Activated gamma-delta T cell treated with anti-CD3 and anti-CD28 coated beads, Interleukin-2, amount 50 U/mL, for 16 hours (primary cell): Measurements from ENCODE around the gene ZNF236.
"Not testable (repeated sequence)": the region's sequence is repeated elsewhere in the genome, so short reads cannot be mapped to it uniquely, and the experiment has no call there.

Experiments
- DNase-seq: peaks from one replicate; pipeline ENCODE4 v3.0.0-alpha.2; 2020; ENCODE audit warnings: low read depth

The ZNF236 gene

DNA sequence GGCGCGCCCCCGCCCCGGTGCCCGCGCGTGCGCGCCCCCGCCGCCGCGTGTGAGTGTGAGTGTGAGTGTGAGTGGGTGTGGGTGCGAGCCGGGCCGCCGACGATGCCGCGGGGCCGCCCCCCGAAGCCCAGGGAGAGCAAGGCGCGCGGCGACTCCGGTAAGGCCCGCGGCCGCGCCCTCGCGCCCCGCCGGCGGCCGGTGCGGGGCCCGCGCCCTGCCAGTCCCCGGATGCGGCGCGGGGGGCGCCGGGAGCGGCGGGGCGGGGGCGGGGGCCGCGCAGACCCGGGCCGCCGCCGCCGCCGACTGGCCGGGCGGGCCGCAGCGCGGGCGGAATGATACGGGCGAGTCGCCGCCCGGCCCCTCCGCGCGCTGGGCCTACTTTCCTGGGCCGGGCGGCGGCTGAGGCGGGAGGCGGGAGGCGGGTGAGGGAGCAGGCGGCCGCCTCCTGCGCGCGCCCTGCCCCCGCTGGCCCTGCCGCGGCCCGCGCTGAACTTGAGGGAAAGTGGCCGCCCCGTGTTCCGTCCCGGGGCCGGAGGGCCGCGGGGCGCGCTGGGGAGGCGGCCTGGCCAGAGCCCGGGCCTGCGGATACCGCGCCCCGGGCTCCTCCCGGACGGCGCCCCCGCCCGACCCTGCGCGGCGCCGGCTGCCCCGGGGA, at the start of gene ZNF236:
Gene ZNF236 (plus strand): TSS at position 52 of the 655 bp plus-strand sequence. CDS start 51 bp downstream, at position 103.
- DNase-seq = peak; percentile 49

DNA sequence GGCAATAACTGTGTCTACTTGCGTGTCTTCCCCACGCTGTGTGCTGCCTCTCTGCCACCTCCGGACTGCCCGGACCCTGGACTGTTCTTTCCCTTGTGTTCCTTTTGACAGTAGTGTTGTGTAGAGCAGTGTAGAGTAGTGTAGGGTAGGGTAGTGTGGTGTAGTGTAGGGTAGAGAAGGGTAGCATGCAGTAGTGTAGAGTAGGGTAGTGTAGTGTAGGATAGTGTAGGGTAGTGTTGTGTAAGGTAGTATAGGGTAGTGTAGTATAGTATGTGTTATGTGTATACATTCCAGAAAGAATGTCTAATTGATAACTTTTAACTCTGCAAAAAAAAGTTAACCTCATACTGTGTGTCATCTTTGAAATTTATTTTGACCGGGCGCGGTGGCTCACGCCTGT, 49.7 kb upstream of the ZNF236 start:
- DNase-seq = no peak

DNA sequence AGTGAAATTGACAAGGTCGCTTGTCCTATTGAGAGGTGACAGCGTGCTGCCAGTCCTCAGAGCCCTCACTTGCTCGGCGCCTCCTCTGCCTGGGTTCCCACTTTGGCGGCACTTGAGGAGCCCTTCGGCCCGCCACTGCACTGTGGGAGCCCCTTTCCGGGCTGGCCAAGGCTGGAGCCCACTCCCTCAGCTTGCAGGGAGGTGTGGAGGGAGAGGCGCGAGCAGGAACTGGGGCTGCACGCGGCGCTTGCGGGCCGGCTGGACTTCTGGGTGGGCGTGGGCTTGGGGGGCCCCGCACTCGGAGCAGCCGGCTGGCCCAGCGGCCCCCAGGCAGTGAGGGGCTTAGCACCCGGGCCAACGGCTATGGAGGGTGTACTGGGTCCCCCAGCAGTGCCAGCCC, 45.3 kb upstream of the ZNF236 start:
- DNase-seq = not testable (repeated sequence)

DNA sequence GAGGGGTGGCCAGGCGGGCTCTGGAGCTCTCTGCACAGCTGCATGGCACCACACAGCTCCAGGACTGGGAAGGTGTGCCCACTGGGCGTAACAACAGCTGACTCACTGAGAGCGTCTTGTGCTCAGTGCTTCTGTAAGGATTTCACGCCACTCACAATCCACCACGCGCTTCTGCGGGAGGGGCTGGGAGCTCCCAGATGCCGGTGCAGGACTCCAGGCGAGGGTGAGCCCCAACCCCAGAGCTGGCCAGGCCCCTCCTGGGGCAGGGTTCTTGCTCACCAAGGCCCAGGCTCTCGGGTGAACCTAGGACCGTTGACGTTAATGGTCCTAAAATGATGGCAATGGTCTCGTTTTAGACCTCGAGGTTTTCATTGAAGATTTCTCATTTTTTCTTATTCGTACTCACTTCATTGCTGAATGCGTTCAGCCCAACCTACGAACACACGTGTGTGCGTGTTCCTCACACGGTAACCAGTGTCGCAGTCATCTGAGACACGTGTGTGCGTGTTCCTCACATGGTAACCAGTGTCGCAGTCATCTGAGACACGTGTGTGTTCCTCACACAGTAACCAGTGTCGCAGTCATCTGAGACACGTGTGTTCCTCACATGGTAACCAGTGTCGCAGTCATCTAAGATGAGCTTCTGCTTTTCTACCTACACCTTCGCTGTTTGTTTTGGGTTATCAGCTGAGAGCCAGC, 38.4 kb upstream of the ZNF236 start:
- no peak for DNase-seq

DNA sequence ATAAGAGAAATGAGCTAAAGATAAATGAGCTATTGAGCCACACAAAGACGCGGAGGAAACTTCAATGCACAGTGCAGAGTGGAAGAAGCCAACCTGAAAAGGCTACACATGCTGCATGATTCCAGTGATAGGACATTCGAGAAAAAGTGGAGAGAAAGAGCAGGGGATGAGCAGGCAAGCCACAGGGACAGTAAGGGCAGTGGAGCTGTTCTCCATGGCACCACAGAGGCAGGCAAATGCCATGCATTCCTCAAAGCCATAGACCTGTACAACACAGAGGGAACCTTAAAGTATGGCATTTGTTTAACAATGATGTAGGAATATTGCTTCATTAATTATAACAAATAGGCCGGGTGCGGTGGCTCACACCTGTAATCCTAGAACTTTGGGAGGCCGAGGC, 36.5 kb upstream of the ZNF236 start:
- no peak for DNase-seq

DNA sequence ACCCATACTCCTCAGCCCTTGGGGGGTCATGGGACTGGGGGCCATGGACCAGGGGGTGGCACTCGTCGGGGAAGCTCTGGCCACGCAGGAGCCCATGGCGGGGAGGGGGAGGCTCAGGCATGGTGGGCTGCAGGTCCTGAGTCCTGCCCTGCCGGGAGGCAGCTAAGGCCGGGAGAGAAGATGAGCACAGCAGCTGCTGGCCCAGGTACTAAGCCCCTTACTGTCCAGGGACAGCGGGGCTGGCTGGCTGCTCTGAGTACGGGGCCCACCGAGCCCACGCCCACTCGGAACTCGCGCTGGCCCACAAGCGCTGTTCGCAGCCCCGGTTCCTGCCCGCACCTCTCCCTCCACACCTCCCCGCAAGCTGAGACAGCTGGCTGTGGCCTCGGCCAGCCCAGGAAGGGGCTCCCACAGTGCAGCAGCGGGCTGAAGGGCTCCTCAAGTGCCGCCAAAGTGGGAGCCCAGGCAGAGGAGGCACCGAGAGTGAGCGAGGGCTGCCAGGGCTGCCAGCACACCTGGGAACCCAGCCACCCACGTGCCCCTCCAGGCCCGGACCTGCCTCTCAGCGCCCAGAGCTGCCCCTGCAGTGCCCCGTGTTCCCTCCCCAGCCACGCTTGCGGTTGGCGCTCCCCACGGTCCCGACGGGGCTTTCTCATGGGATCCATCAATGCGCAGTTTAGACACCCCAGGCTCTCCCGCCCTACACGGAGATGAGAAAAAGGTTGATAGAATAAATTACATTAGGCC, 33.6 kb upstream of the ZNF236 start:
- DNase-seq = no peak

DNA sequence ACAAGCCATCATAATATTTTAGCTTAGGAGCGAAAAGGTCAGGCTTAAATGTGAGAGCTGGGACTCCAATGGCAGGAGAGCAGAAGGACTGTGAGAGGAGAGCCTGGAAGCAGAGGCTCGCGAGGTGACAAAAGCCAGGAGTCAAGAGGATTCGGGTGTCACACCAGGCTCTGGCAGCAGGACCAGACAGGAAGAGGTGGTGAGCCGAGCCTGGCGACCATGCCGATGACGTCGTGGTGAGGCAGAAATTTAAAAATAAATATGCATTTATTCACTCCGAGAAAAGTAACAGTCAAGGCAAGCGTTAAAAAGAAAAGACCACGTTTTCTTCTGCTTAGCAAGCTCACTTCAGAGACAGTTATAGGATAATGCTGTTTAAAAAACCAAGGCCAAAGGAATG, 31.3 kb upstream of the ZNF236 start:
- no peak for DNase-seq

DNA sequence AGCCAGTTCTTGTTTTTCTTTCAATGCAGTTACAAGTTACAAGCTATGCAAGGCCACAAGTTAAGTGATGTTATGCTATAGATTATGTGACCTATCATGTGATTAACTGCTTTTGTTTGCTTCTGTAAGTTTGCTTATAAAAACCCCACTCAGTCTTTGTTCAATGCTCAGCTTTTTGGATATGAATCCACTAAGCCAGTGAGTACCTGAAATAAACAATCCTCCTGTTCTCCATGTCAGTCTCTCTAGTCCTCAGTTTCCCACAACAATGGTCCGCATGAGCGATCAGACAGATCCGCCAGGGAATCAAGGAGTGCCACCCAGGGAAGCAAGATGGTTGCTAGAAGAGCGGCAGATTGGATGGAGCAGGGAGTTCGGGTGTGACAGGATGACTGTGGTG, 30.7 kb upstream of the ZNF236 start:
- DNase-seq = no peak

DNA sequence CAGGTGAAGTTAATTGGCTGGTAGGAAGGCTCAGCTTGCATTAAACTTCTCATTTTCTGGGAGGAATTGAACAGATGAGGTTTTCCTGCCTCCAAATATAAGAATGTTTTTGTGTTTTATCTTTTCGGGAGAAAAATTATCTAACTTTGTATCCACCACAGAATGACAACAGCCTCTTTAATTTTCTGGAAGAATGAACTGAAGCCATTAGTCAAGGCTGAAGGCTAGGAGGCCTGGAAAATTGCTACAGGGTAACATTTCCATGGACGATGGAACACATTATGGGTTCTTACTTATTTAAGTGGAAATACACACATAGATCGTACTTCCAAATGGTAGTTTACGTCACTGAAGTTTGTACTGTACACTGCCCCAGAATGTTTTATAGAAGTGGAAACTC, 28.0 kb upstream of the ZNF236 start:
- no peak for DNase-seq

DNA sequence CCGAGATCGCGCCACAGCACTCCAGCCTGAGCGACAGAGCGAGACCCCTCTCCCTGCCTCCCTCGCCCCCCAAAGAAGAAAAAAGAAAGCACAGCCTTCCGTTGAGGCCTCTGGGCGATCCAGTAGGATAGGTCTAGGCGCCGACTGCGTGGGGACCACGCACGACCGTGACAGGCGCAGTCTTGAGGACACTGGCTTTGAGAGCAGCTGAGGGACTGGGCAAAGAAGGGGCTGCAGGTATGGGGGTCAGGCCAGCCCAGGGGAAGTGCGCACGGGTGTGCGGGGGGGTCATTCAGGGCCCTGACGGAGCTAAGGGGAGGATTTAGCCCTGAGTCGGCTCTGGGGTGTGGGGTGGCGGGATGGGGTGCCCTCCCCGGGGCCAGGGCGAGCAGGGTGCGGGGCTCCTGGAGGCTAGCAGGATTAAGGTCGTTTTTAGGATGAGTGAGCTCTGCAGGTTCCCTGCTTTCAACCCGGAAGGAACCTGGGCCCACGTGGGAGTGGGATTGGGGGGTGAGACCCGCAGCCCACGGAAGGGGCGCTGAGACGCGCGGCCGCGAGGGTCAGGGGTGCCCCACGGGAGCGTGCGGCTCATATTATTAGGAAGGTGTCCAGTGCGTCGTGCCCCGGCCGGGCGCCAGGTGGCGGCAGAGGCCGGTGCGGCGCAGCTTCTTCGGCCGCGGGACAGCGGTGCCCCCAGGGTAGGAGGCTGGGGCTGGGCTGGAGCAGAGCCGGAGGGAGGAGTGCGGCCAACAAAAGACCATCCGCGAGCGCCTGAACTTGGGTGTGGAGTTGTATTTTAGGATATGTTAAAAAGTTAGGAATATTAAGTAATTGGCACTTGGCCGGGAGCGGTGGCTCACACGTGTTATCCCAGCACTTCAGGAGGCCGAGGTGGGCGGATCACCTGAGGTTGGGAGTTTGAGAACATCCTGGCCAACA, 20.5 kb upstream of the ZNF236 start:
- no peak for DNase-seq

DNA sequence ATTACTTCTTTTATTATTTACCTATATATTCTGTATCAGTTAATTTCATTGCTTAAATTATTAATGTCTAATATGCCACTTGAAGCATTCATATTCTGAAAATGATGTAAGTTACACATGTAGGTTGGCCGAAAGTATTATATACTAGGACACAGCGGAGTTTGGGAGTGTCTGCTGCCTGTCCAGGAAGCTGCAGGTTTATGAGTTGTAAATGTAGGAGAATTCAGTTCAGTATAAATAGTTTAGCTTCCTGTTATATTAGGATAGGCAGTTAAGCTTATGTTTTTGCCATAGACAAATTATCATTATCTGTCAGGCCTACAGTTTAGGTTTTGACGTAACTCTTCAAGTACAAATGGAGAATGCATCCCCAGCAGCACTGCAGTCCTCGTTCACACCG, 18.9 kb upstream of the ZNF236 start:
- no peak for DNase-seq

DNA sequence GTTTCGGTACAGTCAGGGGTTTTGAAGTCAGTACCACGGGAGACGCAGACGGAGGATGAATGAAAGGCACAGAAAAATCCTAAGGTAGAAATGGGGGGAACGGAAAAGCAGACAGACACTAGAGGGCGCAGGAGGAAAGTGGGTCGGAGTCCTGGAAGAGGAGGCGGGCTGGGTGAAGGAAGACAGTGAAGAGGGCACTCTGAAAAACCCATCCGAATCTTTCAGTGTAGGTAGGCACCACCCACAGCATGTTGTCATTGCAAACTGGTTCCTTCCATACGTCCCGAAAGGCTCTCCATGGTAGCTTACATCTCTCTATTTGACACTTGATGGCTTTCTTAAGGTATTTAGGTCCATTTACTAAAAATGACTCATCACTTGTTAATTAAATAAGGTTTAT, 18.5 kb upstream of the ZNF236 start:
- peak; percentile 59 for DNase-seq

DNA sequence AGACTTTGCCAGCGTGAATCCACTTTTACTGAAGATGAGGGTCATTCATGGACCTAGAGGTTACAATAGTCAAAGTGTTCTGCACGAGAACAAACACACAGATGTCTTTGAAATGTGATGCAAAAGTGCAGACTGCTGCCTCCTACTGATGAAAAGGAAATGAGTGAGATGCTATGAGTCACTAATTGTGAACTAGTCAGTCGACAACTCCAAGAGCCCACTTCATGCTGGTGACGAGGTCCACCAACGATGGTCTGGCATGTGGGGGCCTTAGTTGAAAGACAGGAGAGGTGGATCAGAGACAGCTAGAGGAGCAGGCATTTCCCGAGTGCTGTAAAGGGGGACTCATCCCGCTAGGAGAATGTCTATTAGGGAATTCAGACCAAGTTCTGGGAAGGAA, 17.1 kb upstream of the ZNF236 start:
- DNase-seq = no peak

DNA sequence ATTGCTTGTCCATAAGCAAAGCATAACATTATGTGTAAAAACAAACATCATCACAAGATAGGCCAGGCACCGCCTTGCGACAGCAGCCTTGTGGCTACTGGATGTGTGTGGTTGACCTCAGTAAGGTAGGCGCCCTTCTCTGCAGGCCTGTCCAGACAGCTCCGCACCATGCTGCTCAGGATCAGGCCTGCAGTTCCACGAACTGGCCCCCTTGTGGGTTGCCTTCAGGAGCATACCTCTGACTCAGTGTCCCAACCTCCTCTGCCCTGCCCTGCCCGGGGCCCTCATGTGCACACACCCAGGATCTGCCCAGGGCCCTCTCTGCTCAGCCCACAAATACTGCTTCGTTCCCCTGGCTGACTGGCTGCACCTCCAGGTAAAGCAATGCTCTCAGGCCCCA, 16.1 kb upstream of the ZNF236 start:
- no peak for DNase-seq

DNA sequence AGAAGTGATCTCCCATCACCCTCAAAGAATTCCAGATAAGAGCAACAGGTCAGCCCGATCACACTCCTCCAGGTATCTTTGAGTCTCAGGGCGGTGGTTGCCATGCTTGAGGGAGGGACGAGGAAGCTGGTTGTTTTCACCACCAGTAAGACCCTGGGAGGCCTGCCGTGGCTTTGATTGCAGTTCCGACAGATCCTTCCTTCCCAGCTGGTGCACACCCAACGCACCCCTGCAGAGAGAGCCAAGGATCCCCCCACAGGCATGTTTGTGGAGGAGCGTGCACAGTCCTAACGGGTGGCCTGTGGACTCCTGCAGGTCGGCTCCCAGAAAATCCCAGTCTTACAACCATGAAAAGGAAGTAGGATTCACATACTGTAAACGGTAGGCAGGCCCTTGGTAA, 13.8 kb upstream of the ZNF236 start:
- no peak for DNase-seq

DNA sequence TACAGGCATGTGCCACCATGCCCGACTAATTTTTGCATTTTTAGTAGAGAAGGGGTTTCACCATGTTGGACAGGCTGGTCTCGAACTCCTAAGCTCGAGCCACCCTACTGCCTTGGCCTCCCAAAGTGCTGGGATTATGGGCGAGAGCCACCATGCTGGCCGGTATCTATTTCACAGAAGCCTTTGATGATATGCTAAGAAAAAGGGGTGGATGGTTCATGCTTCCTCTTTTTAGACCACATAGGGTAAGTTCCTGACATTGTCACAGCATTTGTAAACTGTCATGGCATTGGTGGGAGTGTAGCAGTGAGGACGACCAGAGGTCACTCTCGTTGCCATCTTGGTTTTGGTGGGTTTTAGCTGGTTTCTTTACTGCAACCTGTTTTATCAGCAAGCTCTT, 10.8 kb upstream of the ZNF236 start:
- DNase-seq = not testable (repeated sequence)

DNA sequence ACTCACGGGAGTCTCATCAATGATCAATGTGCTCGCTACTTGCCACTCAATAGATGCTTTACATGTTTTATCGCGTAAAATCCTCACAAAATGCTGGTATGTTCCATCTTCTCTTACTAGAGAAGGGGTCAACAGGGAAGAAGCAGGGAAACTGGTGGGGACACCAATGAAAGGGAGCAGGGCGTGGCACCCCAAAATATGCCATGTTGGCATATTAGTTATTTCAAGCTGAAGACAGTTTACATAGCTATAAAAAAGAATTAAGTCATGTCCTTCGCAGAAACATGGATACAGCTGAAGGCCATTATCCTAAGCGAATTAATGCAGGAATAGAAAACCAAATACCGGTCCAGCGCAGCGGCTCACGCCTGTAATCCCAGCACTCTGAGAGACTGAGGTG, 8.1 kb upstream of the ZNF236 start:
- DNase-seq = no peak

DNA sequence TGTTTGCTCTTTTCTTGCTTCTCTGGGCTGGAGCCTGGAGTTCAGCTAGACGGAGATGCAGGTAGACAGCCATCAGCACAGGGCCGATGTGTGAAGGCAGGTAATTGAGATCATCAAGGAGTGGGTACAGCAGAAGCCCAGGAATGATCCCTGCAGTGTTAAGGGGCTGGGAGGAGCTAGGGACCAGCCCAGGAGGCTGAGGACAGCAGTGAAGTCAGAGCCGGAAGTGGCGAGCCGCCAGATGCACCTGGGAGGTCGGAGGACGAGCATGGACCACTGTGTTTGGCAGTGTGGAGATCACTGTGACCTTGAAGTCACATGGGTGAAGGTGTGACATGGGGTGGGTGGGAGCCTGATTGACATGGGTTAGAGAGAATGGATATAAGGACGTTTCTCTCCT, 6.2 kb upstream of the ZNF236 start:
- DNase-seq = no peak

DNA sequence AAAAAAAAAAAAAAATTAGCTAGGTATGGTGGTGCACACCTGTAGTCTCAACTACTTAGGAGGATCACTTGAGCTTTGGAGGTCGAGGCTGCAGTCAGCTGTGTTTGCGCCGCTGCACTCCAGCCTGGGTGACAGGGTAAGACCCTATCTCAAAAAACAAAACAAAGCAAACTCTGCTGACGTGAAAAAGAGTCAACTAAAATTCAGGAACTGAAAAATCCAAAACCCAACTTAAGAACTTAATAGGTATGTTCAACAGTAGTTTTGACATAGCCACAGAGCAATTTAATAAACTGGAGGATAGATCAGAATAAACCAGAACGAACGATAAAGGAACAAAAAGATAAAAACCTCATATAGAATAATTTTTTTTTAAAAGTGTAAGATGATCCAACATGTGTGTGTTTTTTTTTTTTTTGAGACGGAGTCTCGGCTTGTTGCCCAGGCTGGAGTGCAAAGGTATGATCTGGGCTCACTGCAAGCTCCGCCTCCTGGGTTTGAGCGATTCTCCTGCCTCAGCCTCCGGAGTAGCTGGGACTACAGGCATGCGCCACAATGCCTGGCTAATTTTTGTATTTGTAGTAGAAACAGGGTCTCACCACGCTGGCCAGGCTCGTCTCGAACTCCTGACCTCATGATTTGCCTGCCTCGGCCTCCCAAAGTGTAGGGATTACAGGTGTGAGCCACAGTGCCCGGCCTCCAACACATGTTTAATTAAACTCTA, 4.3 kb upstream of the ZNF236 start:
- DNase-seq = no peak

DNA sequence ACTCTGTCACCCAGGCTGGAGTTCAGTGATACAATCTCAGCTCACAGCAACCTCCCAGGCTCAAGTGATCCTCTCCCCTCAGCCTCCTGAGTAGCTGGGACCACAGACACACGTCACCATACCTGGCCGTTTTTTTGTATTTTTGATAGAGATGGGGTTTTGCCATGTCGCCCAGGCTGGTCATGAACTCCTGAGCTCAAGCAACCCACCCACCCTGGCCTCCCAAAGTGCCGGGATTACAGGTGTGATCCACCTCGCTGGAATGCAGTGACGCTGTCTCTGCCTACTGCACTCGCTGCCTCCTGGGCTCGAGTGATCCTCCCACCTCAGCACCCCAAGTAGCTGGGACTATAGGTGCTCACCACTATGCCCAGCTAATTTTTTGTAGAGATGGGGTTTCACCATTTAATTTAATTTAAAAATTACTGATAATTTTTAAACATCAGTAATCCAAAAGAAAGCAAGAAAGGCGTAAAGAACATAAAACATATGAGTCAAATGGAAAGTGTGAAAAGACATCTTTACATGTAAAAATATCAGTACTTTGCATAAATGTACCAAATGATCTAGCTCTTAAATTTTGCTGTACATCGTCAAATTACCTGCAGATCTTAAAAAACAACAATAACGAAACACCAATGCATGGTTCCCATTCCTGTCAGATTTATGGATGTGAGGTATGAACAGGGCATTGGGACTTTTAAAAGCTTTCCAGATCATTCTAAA, 2.8 kb upstream of the ZNF236 start:
- no peak for DNase-seq

DNA sequence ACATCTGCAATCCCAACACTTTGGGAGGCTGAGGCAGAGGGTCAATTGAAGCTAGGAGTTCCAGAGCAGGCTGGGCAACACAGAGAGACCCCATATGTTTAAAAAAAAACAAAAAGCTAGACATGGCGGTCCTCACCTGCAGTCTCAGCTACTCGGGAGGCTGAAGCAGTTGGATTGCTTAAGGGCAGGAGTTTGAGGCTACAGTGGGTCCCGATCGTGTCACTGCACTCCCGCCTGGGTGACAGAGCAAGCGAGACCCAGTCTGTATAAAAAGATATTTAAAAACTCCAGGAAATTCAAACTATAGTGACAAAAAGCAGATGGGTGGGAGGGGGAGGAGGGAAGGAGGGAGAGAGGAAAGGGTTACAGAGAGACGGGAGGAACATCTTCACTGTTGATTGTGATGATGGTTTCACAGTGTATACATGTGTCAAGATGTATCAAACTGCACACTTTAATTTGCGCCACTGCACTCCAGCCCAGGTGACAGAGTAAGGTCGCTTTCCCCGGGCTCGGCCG, 942 bp upstream of the ZNF236 start:
- DNase-seq = no peak
